ENCODE measurements around the gene NR2F2. TPM values are rescaled to one million over a fixed set of nuclear protein-coding genes. Genes with fewer than 3 reads are reported as not detected.

NR2F2 gene
- total and polyA plus RNA-seq, 2 experiments from 2014 or later: 0.16 TPM; not detected in 1

- no peaks in the 10 kb centered on the region for H3K36me3 ChIP-seq (ENCODE audit: insufficient read depth)
- H3K79me2 ChIP-seq (replicated peaks; ENCODE audit: insufficient read depth): no peaks in the 10 kb centered on the region
- H3K27ac ChIP-seq (ENCODE audit: low read depth): no peak overlapping the region
- H3K4me3 ChIP-seq: peak overlapping the region; percentile 52
- ATAC-seq (peak; percentile 45), DNase-seq (ENCODE audit: low spot score) (peak; percentile 69)
- peaks cover 55% of the 10 kb centered on the region for H3K4me1 Mint-ChIP-seq
- H3K4me1 ChIP-seq (ENCODE audit: insufficient read depth): peaks cover 41% of the 10 kb centered on the region
- no peaks in the 10 kb centered on the region; the same call in 1 of the 3 replicates for H3K9me3 Mint-ChIP-seq
- H3K27me3 Mint-ChIP-seq (ENCODE audit: insufficient read depth, low read depth, poor library complexity): no peaks in the 10 kb centered on the region
- peak; percentile 97 for TF ChIP-seq EZH2 (IDR thresholded peaks at IDR 0.05; ENCODE audit: low read depth, unreplicated experiment)
- no peak for TF ChIP-seq NANOG (IDR thresholded peaks at IDR 0.05; ENCODE audit: borderline replicate concordance)
- no peak for TF ChIP-seq POLR2AphosphoS5 (IDR thresholded peaks at IDR 0.05; ENCODE audit: low read depth)
- TF ChIP-seq ZNF114 (CRISPR knock-in tag; IDR thresholded peaks at IDR 0.05): no peak
- no peak for TF ChIP-seq ZNF462 (CRISPR knock-in tag; IDR thresholded peaks at IDR 0.05)
- TF ChIP-seq ETS1 (IDR thresholded peaks at IDR 0.05): no peak
- TF ChIP-seq EZH2phosphoT487 (IDR thresholded peaks at IDR 0.05; ENCODE audit: unreplicated experiment): peak; percentile 76
- no peak for TF ChIP-seq CTCF (conservative IDR thresholded peaks at IDR 0.05; ENCODE audit: low read depth in 2 of 2)
- H3K36me3 Mint-ChIP-seq (ENCODE audit: low read depth): no peaks in the 10 kb centered on the region
- H3K27ac Mint-ChIP-seq: no peak overlapping the region
- peaks cover 33% of the 10 kb centered on the region for H4K20me1 ChIP-seq (replicated peaks; ENCODE audit: insufficient read depth)
- peak overlapping the region; percentile 52 for H3K4me3 Mint-ChIP-seq
- no peaks in the 10 kb centered on the region for H3K9me2 ChIP-seq (ENCODE audit: insufficient read depth)
- 0 out of 2 replicates have a peak overlapping the region, but pooled peaks have one; percentile 38 for H2AFZ ChIP-seq
- H3F3A ChIP-seq (replicated peaks; ENCODE audit: low read depth): peaks cover 22% of the 10 kb centered on the region; the same call in 1 of the 2 replicates
- peak overlapping the region; percentile 80 for H3K4me2 ChIP-seq
- peaks cover 100% of the 10 kb centered on the region for H3K27me3 ChIP-seq (ENCODE audit: insufficient read depth)
Measured at GRCh38 chr15:96359616-96360521, 29.4 kb downstream of the NR2F2 start.
